Medulla oblongata (tissue), 1 donor: ENCODE results near the gene OTUD1.
A peak's percentile ranks its signal among the peaks of the same experiment; 100 is the strongest.

Experiments
- DNase-seq: peaks from one replicate; pipeline ENCODE4 v3.0.0-alpha.2; 2015; ENCODE audit errors: extremely low spot score

The OTUD1 gene

DNA sequence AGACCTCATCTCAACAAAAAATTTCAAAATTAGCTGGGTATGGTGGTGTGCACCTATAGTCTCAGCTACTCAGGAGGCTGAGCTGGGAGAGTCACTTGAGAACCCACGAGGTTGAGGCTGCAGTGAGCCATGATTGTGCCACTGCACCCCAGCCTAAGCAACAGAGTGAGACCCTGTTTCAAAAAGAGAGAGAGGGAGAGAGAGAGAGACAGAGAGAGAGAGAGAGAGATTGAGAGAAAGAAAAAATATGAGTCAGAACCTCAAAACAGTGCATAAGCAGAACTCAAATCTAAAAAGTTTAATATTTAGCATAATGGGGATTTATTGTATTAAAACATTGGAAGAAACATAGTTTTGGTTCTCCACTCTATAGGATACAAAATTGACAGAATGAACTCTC lies 17.5 kb upstream of the OTUD1 start:
- DNase-seq = no peak

DNA sequence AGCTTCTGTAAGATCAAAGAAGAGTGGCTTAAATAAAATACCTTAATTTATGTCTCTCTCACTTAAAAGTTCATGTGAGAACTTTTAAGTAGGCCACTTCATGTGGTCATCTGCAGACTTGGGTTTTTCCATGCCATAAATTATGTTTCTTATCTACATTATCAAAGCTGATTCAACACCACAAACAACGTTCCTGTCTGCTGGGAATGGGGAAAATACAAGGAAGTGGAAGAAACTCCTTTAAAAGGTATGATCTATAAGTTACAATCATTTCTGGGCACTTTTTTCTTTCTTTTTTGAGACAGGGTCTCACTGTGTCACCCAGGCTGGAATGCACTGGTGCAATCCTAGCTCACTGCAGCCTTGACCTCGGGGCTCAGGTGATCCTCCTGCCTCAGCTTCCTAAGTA lies 16.9 kb upstream of the OTUD1 start:
- DNase-seq = no peak

DNA sequence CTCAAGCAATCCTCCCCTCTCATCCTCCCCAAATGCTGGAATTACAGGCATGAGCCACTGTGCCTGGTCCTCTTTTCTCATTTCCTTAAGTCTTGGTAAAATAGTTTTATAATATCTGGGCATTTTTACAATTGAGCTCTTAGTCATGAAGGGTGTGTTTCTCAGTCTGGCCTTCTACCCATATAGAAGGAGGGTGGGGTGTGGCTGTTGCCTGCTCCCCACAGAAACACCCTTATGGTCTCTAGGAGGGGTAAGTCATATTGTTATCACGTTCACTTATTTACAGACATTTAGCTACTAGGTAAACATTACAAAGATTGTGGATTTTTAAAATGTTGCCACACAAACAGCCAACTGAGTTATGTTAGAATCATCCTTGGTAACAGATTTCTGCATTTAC lies 6.7 kb upstream of the OTUD1 start:
- no peak for DNase-seq

DNA sequence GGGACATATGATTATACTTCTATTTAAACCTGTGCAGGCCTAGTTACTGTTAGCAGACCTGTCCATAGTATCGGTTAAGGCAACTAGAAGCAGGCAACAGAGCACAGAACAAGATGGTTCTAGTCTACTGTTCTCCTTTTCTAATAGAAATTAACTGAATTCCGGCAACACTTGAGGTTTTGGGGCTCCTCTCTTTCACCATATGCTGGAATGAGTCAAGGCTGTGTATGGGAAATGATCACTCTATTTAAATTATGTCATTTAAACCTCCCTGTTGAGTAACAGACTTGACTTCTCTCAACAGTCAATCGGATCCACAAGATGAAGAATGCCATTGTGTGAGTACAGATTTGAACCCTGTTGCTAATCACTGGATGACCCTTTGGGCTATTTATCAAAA lies 6.2 kb upstream of the OTUD1 start:
- no peak for DNase-seq

DNA sequence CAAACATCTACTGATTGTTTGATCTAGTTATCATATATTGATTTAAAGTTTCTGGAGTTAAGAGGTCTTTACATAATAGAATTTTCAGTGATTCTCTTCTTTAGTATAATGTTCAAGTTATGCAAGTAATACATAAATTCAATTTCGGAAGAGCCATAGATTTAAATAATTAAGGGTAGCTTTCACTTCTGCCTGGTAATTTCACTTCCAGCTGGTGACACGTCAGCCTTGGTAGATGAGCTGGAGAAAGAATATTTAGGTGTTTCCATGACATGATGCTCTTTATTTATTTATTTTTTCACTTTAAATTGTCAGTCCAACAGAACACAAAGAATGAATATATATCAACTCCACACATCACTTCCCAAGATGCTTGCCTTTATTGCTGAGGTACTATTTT lies 5.2 kb upstream of the OTUD1 start:
- DNase-seq = no peak

DNA sequence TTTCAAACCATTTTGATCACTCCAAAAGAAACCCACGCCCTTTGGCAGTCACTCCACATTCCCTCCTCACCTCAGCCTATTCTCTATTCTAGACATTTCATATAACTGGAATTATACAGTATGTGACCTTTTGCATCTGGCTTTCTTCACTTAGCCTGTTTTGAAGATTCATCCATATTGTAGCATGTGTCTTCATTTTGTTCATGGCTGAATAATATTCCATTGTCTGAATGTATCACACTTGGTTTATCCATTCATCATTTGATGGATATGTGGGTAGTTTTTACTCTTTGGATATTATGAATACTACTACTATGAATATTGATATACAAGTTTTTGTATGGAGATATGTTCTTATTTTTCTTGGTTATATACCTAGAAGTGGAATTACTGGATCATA lies 3.5 kb upstream of the OTUD1 start:
- no peak for DNase-seq

DNA sequence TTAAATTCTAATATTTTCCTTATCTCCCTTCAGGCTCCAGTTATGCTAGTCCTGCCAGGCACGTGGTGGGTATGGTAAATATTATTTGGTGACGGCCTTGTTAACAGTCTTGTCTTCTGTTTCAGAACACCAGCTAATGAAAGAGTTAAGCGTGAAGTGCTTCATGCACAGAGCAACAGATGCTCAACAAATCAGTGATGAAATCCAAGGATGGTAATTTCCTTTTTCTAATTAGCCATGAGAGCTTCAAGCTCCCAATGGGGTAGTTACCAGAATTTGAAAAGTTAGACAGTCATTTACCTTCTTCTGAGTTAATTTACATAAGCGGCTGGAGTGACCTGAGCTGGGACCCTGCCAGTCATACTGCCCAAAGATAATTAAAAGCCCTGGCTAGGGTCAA lies 1.9 kb upstream of the OTUD1 start:
- DNase-seq = no peak

DNA sequence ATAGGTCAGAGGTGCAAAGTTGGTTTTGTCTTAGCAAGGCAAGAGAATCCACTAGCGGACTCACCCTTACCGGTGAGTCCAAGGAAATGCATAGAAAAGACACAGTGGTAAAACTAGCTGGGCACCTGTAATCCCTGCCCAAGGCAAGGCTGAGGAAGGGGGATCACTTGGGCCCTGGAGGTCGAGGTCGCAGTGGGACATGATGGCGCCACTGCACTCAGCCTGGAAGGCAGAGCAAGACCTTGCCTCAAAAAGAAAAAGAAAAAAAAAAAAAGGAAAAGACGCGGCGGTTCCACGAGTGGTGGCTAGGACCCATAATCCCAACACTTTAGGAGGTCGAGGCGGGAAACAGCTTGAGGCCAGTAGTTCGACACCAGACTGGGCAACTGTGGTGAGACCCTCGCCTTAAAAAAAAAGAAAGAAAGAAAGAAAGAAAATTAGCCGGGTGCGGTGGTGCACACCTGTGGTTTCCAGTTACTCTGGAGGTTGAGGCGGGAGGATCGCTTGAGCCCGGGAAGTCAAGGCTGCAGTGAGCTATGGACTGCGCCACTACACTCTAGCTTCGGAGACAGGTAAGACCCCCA lies 820 bp upstream of the OTUD1 start:
- DNase-seq = no peak

DNA sequence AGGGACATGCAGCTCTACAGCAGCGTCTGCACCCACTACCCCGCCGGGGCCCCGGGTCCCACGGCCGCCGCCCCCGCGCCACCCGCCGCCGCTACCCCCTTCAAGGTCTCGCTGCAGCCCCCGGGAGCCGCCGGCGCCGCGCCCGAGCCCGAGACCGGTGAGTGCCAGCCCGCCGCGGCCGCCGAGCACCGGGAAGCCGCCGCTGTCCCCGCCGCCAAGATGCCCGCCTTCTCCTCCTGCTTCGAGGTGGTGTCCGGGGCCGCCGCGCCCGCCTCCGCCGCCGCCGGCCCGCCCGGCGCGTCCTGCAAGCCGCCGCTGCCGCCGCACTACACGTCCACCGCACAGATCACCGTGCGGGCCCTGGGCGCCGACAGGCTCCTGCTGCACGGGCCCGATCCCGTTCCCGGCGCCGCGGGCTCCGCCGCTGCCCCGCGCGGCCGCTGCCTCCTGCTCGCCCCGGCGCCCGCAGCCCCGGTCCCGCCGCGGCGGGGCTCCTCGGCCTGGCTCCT lies 631 bp downstream of the OTUD1 start:
- no peak for DNase-seq

DNA sequence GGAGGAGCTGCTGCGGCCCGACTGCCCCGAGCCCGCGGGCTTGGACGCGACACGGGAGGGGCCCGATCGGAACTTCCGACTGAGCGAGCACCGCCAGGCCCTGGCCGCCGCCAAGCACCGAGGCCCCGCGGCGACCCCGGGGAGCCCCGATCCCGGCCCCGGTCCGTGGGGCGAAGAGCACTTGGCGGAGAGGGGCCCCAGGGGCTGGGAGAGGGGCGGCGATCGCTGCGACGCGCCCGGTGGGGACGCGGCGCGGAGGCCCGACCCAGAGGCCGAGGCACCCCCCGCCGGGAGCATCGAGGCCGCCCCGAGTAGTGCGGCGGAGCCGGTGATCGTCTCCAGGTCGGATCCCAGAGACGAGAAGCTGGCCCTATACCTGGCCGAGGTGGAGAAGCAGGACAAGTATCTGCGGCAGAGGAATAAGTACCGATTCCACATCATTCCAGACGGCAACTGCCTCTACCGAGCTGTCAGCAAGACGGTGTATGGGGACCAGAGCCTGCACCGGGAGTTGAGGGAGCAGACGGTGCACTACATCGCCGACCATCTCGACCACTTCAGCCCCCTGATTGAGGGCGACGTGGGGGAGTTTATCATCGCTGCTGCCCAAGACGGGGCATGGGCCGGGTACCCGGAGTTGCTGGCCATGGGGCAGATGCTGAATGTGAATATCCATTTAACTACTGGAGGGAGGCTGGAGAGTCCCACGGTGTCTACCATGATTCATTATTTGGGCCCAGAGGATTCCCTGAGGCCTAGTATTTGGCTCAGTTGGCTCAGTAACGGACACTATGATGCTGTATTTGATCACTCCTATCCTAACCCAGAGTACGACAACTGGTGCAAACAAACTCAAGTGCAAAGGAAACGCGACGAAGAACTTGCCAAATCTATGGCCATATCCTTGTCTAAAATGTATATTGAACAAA lies 1.4 kb downstream of the OTUD1 start:
- peak; percentile 41 for DNase-seq

DNA sequence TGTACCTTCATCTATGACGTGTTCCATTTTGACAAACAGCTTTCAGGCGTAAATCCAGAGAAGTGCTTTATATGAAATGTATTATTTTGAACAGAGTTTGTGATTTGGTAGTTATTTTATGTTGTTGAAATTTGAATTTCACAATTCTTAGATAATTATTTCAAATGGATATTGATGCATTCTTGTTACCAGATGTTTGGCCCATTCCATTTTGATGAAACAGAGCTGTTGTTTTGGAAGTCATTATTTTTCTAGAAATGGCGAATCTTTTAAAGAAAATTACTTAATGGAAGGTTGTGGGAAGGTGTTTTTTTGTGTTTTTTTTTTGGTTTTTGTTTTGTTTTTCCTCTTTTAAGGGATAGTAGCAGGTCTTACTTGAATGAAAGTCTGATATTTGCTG lies 2.4 kb downstream of the OTUD1 start:
- no peak for DNase-seq

DNA sequence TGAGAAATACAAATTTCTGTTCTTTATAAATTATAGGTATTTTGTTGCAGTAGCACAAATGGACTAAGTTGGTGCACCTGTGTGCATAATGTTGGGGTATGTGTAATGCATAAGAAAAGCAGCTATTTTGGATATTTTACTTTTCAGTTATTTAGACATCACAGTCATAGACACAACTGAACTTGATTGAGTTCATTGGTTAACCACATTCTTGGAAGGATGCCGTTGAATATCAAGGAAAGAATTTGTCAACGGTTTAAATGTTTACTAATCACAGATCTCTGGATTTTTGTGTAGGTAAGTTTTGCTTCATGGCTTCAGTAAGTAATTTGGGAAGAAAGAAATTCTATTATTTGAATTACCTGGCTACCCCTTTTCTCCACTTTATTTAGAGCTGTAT lies 4.1 kb downstream of the OTUD1 start:
- DNase-seq = no peak

DNA sequence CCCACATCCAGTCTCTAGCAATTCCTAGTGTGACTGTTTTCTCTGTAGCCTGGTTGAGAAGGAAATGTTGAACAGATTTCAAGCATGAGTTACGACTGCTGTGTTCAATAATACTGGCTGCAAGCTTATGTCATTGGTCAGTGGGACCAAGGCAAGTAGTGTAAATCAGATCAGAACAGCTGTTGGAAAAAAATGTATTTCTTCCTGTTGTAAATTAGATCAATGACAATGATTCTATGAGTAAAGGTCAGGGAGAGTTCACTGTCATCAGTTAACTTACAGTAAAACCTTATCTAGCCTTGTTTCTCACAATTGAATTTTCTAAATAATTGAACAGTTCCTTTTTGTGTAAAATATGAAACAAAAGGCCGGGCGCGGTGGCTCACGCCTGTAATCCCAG lies 6.7 kb downstream of the OTUD1 start:
- no peak for DNase-seq

DNA sequence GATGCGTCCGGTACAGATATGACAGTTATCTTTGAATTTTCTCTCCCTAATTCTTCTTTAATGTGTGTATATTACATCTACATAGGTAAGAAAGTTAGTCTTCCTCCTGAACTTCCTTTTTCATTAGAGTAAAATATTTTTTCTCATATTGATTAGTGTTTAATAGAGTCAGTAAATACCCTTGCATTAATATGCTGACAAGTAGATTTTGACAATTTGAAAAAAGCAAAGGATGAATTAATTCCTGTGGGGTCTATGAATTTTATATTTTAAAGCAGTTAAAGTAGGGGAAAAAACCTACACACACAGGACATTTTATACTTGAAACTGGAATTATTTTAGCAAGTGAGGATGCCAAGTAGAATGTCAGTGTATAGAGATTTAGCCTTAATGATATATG lies 9.4 kb downstream of the OTUD1 start:
- no peak for DNase-seq

DNA sequence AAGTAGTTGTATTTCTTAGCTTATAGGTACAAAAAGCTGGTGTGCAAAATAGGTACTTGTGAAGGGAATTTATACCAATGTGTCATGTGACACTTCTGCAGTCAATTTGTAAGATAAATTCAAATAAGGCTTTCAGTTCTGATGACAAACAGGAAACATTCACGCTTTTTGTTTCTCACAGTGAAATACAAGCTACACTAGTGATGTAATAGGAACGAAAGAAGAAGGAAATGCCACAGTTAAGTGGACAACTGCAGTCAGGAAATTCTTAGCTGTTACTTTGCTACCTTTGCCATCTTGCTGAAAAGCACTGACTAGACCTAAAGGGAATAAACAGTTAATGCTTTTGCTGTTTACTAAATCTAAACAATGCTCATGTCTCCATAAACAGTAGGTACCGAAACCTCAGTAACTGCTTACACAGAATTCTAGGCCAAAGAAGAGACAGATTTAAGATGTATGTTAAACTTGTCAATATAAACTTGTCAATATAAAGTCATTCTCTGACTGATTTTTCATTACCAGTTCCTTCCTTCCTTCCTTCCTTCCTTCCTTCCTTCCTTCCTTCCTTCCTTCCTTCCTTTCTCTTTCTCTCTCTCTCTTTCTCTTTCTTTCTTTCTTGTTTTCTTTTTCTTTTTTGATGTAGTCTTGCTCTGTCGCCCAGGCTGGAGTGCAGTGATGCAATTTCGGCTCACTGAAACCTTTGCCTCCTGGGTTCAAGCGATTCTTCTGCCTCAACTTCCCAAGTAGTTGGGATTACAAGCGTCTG lies 10.1 kb downstream of the OTUD1 start:
- DNase-seq = peak; percentile 67

DNA sequence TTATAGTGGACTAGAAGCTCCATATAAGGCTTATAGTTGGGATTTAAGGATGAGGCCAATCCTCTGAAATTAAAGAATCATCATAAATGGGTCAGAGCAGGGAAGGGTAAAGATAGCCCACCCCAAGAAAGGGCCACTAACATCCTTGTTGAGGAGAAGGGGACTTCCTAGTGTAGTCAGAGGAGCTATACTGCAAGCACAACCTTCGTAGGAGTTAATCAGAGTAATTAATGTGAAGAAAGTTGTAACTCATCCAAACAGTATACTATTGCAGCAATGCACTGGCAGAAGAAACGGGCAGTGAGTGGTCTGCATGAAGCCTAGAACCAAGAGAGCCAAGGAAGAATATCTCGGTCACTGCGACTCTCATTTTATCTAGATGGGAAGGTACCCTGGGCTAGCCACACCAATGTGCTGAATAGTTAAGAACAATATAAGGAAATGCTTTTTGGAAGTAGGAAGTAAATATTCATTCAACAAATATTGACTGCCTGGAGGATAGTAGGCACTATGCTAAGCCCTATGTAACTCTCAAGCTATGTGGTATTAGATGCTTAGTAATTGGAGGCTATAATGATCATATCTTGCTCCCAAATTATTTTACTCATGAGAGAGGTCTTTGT lies 13.3 kb downstream of the OTUD1 start:
- no peak for DNase-seq

DNA sequence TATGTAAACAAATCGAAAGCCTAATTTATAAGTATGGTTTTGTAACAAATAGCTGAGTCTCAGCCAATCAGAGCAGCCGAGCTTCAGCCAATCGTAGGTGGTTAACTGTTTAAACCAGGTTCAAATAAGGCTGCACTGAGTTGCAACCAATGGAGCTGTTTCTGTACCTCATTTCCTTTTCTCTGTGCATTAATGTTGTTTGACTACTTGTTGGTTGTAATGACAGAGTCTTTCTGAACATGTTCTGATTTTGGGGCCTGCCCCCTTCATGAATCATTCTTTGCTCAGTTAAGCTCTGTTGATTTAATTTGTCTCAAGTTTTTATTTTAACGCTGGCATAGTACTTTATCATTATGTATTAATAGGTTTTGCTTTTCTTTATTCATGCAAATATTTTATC lies 14.6 kb downstream of the OTUD1 start:
- no peak for DNase-seq

DNA sequence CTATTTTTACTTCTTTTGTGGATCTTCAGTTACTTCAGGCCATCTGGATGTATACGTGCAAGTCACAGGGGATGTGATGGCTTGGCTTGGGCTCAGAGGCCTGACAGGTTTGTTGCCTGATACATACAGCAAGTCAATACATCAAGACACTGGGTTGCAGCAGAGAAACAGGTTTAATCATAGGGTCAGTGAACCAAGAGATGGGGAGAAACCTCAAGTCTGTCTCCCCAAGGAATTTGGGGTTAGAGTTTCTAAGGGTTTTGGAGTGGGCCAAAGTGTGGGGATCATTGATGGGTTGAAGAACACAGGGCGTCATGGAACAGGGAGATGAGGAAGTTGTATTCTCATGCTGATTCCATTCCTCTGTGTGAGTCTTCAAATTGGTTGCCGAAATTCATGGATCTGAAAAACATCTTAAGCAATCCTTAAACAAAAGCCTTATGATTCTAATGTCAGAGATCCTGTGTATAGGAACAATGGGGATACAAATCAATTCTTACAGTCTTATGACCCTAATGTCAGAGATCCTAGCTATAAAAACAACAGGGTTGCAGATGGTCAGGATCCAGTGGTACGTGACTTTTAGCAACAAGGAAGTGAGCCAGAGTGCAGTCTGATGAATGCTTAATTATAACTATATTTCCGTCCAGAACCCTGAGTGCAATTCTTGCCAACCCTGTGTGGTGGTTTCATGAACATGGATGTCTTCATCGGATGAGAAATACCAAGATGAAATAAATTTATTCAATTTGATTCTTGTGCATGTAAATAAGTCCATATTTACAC lies 18.9 kb downstream of the OTUD1 start:
- no peak for DNase-seq

DNA sequence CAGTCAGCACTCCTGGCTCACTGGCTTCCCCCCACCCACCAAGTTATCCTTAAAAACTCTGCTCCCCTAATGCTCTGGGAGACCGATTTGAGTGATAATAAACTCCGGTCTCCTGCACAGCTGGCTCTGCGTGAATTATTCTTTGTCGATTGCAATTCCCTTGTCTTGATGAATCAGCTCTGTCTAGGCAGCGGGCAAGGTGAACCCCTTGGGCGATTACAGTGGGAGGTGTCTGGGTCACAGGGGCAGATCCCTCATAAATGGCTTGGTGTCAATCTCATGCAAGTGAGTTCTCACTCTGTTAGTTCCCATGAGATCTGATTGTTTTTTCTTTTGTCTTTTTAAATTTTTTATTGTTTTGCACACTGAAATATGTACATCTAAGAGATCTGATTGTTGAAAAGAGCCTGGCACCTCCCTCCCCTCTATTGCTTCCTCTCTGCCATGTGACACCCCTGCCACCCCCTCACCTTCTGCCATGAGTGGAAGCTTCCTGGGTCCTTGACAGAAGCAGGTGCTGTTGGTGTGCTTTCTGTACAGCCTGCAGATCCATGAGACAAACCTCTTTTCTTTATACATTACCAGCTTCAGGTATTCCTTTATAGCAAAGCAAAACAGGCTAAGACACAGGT lies 20.5 kb downstream of the OTUD1 start:
- no peak for DNase-seq

DNA sequence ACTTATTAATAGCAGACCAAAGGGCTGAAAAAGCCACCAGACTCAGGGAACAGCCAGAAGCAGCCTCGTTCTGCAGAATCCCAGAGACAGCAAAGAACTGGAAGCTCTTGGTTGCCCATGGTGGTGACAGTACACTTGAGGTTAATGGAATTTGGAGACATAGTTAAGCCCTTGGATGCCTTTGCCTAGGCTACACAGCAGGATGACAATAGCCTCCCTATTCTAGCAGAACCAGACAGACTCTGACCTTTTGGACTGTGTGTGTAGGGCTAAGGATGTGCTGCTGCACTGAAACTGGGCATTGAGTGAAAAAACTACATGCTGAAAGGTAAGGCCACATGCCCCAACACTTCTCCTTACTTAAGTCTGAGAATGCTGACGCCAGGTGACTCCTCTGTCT lies 22.7 kb downstream of the OTUD1 start:
- DNase-seq = no peak

DNA sequence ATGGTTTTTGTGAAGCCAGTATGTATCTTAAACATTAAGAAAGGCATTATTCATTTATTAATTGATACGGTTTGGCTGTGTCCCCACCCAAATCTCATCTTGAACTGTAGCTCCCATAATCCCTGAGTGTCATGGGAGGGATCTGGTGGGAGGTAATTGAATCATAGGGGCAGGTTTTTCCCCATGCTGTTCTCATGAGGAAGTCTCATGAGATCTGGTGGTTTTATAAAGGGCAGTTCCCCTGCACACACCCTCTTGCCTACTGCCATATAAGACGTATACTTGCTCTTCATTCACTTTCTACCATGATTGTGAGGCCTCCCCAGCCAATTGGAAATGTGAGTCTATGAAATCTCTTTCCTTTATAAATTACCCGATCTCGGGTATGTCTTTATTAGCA lies 28.1 kb downstream of the OTUD1 start:
- no peak for DNase-seq
